ENCODE results near the gene PCCA. TPM values are rescaled to one million over a fixed set of nuclear protein-coding genes. Genes with fewer than 3 reads are reported as not detected.

Gene PCCA
- total and polyA plus RNA-seq, 4 donors, result 30.1 to 160 (median 76.3) TPM

DNA sequence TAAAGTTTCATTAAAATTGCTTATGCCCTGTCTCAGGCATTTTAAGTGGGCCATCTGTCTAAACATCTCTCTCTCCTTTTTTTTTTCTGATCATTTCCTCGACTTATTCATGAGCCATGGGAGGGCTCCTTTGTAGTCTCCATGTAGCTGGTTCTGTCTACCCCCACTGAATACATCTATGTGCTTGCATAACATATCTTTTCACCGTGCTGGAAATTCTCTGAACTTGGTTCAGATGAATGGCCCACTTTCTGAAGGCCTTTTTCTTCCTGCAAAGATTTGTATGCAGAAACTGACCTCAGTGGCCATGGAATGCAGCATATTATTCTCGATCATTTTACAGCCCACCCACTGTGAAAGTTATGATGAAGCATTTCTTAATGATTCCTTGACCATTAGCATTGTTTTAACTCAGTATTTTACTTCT, 274.4 kb downstream of the PCCA start:
- no peak for DNase-seq (ENCODE audit: low spot score)
- Histone ChIP-seq H3K36me3 (ENCODE audit: control insufficient read depth in 4 of 4, insufficient read depth in 3 of 4, low read depth in 1 of 4, low read length in 3 of 4) (no peaks in the 10 kb centered on the region), H3K27ac (ENCODE audit: low read depth in 1 of 2, low read length in 2 of 2) (no peak overlapping the region), H3K4me3 (ENCODE audit: low read depth in 1 of 3, low read length in 3 of 3) (no peak overlapping the region), H3K4me1 (ENCODE audit: control insufficient read depth in 4 of 4, insufficient read depth in 4 of 4, low read length in 3 of 4) (no peaks in the 10 kb centered on the region), H3K9me3 (ENCODE audit: control insufficient read depth in 4 of 4, low read length in 3 of 4) (no peaks in the 10 kb centered on the region), H3K9ac (ENCODE audit: low read depth in 1 of 2, low read length in 2 of 2) (no peak overlapping the region), H3K27me3 (ENCODE audit: control insufficient read depth in 4 of 4, insufficient read depth in 4 of 4, low read length in 3 of 4) (no peaks in the 10 kb centered on the region)
- TF ChIP-seq RAD21 (IDR thresholded peaks at IDR 0.05) (no peak), JUND (IDR thresholded peaks at IDR 0.05) (no peak), NR2F2 (IDR thresholded peaks at IDR 0.05) (no peak), YY1 (IDR thresholded peaks at IDR 0.05) (no peak), TAF1 (conservative IDR thresholded peaks at IDR 0.05) (no peak), HNF4A (conservative IDR thresholded peaks at IDR 0.05) (no peak), FOXA2 (IDR thresholded peaks at IDR 0.05) (no peak), SP1 (IDR thresholded peaks at IDR 0.05) (no peak), EGR1 (IDR thresholded peaks at IDR 0.05; ENCODE audit: low read depth in 2 of 2) (no peak), GABPA (IDR thresholded peaks at IDR 0.05 in 1 of 2, conservative IDR thresholded peaks at IDR 0.05 in 1 of 2) (no peak), HNF4G (IDR thresholded peaks at IDR 0.05) (no peak), RXRA (IDR thresholded peaks at IDR 0.05) (no peak), FOXA1 (IDR thresholded peaks at IDR 0.05) (no peak)
- TF ChIP-seq, protein P1, sequence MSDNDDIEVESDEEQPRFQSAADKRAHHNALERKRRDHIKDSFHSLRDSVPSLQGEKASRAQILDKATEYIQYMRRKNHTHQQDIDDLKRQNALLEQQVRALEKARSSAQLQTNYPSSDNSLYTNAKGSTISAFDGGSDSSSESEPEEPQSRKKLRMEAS (IDR thresholded peaks at IDR 0.05), result no peak
- TF ChIP-seq, protein P2, sequence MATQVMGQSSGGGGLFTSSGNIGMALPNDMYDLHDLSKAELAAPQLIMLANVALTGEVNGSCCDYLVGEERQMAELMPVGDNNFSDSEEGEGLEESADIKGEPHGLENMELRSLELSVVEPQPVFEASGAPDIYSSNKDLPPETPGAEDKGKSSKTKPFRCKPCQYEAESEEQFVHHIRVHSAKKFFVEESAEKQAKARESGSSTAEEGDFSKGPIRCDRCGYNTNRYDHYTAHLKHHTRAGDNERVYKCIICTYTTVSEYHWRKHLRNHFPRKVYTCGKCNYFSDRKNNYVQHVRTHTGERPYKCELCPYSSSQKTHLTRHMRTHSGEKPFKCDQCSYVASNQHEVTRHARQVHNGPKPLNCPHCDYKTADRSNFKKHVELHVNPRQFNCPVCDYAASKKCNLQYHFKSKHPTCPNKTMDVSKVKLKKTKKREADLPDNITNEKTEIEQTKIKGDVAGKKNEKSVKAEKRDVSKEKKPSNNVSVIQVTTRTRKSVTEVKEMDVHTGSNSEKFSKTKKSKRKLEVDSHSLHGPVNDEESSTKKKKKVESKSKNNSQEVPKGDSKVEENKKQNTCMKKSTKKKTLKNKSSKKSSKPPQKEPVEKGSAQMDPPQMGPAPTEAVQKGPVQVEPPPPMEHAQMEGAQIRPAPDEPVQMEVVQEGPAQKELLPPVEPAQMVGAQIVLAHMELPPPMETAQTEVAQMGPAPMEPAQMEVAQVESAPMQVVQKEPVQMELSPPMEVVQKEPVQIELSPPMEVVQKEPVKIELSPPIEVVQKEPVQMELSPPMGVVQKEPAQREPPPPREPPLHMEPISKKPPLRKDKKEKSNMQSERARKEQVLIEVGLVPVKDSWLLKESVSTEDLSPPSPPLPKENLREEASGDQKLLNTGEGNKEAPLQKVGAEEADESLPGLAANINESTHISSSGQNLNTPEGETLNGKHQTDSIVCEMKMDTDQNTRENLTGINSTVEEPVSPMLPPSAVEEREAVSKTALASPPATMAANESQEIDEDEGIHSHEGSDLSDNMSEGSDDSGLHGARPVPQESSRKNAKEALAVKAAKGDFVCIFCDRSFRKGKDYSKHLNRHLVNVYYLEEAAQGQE (IDR thresholded peaks at IDR 0.05), result no peak
- TF ChIP-seq, protein P3, sequence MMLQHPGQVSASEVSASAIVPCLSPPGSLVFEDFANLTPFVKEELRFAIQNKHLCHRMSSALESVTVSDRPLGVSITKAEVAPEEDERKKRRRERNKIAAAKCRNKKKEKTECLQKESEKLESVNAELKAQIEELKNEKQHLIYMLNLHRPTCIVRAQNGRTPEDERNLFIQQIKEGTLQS (IDR thresholded peaks at IDR 0.05), result no peak
- TF ChIP-seq, protein P4, sequence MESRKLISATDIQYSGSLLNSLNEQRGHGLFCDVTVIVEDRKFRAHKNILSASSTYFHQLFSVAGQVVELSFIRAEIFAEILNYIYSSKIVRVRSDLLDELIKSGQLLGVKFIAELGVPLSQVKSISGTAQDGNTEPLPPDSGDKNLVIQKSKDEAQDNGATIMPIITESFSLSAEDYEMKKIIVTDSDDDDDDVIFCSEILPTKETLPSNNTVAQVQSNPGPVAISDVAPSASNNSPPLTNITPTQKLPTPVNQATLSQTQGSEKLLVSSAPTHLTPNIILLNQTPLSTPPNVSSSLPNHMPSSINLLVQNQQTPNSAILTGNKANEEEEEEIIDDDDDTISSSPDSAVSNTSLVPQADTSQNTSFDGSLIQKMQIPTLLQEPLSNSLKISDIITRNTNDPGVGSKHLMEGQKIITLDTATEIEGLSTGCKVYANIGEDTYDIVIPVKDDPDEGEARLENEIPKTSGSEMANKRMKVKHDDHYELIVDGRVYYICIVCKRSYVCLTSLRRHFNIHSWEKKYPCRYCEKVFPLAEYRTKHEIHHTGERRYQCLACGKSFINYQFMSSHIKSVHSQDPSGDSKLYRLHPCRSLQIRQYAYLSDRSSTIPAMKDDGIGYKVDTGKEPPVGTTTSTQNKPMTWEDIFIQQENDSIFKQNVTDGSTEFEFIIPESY (IDR thresholded peaks at IDR 0.05), result no peak
- 81% methylated on average over 3 of the region's 3 CpGs for WGBS

DNA sequence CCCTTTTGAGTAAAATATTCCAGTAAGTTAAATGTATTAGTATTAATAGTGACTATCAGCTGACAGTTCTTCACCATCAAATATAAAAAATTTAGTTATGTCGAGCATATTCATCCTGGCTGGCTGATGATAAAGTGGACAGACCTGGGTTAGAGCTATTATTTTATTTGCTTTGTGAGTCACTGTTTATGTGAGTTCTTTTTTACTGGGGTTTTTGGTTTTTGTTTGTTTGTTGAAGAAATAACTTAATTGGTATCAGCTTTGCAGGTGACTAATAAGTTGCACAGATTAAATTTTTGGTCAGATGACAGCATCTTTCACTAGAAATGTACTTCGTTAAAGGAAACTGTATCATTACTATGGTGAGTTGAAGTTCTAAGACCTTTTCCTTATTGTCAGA, 275.0 kb downstream of the PCCA start:
- no peak for DNase-seq (ENCODE audit: low spot score)
- Histone ChIP-seq H3K4me1 (ENCODE audit: control insufficient read depth in 4 of 4, insufficient read depth in 4 of 4, low read length in 3 of 4) (no peaks in the 10 kb centered on the region), H3K4me3 (ENCODE audit: low read depth in 1 of 3, low read length in 3 of 3) (no peak overlapping the region), H3K27me3 (ENCODE audit: control insufficient read depth in 4 of 4, insufficient read depth in 4 of 4, low read length in 3 of 4) (no peaks in the 10 kb centered on the region), H3K36me3 (ENCODE audit: control insufficient read depth in 4 of 4, insufficient read depth in 3 of 4, low read depth in 1 of 4, low read length in 3 of 4) (peaks cover 0 to 4% (median 0%) of the 10 kb centered on the region in 4 donors), H3K9me3 (ENCODE audit: control insufficient read depth in 4 of 4, low read length in 3 of 4) (no peaks in the 10 kb centered on the region), H3K27ac (ENCODE audit: low read depth in 1 of 2, low read length in 2 of 2) (no peak overlapping the region), H3K9ac (ENCODE audit: low read depth in 1 of 2, low read length in 2 of 2) (no peak overlapping the region)
- no peak for TF ChIP-seq SP1 (IDR thresholded peaks at IDR 0.05)
- TF ChIP-seq, protein P5, sequence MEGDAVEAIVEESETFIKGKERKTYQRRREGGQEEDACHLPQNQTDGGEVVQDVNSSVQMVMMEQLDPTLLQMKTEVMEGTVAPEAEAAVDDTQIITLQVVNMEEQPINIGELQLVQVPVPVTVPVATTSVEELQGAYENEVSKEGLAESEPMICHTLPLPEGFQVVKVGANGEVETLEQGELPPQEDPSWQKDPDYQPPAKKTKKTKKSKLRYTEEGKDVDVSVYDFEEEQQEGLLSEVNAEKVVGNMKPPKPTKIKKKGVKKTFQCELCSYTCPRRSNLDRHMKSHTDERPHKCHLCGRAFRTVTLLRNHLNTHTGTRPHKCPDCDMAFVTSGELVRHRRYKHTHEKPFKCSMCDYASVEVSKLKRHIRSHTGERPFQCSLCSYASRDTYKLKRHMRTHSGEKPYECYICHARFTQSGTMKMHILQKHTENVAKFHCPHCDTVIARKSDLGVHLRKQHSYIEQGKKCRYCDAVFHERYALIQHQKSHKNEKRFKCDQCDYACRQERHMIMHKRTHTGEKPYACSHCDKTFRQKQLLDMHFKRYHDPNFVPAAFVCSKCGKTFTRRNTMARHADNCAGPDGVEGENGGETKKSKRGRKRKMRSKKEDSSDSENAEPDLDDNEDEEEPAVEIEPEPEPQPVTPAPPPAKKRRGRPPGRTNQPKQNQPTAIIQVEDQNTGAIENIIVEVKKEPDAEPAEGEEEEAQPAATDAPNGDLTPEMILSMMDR (IDR thresholded peaks at IDR 0.05; ENCODE audit: low read depth, low read length, missing input control), result no peak
- 90% methylated on average over 2 of the region's 2 CpGs for WGBS

Data from liver (tissue), 9 donors.